Liver (tissue), 9 donors: ENCODE measurements around the gene LYRM4. TPM values are rescaled to one million over a fixed set of nuclear protein-coding genes. Genes with fewer than 3 reads are reported as not detected.

ENCODE experiments used
- DNase-seq: peaks from one replicate; pipeline ENCODE4 v3.0.0-alpha.2; 2017; ENCODE audit warnings: low spot score
- H3K27ac ChIP-seq, 2 donors: one replicate each; pipeline ENCODE4 v1.7.0; 2013; ENCODE audit warnings: inconsistent platforms in 2 of 2, low read length in 2 of 2, control low read depth in 1 of 2, low read depth in 1 of 2, mild to moderate bottlenecking in 1 of 2
- H3K27me3 ChIP-seq, 4 donors: one replicate each; pipeline versions ENCODE4 v1.6.1 to v1.7.0; 2013; ENCODE audit warnings: low read length in 3 of 4, inconsistent platforms in 1 of 4, mild to moderate bottlenecking in 1 of 4, moderate library complexity in 1 of 4; ENCODE audit not compliant: control insufficient read depth in 4 of 4, insufficient read depth in 4 of 4
- H3K36me3 ChIP-seq, 4 donors: one replicate each; pipeline versions ENCODE4 v1.6.1 to v1.7.0; 2013; ENCODE audit warnings: low read length in 3 of 4, mild to moderate bottlenecking in 3 of 4, low read depth in 1 of 4, moderate library complexity in 1 of 4; ENCODE audit not compliant: control insufficient read depth in 4 of 4, insufficient read depth in 3 of 4
- H3K4me1 ChIP-seq, 4 donors: one replicate each; pipeline versions ENCODE4 v1.6.1 to v1.7.0; 2013; ENCODE audit warnings: low read length in 3 of 4, mild to moderate bottlenecking in 3 of 4, moderate library complexity in 1 of 4; ENCODE audit not compliant: control insufficient read depth in 4 of 4, insufficient read depth in 4 of 4
- H3K4me3 ChIP-seq, 3 donors: one replicate each; pipeline versions ENCODE4 v1.6.1 to v1.7.0; 2013; ENCODE audit warnings: low read length in 3 of 3, control low read depth in 1 of 3, low read depth in 1 of 3, mild to moderate bottlenecking in 1 of 3
- H3K9ac ChIP-seq, 2 donors: one replicate each; pipeline ENCODE4 v1.7.0; 2013; ENCODE audit warnings: low read length in 2 of 2, mild to moderate bottlenecking in 2 of 2, moderate library complexity in 2 of 2, control low read depth in 1 of 2, low read depth in 1 of 2
- H3K9me3 ChIP-seq, 4 donors: one replicate each; pipeline versions ENCODE4 v1.6.1 to v1.7.0; 2013; ENCODE audit warnings: low read length in 3 of 4; ENCODE audit not compliant: control insufficient read depth in 4 of 4
- EGR1 ChIP-seq, 2 donors: IDR thresholded peaks; 2 replicates each; pipeline ENCODE4 v1.6.1; 2016 to 2018; ENCODE audit warnings: antibody characterized with exemption in 2 of 2, low read depth in 2 of 2
- FOXA2 ChIP-seq: IDR thresholded peaks from 2 replicates; pipeline ENCODE4 v1.6.1; 2016; ENCODE audit warnings: antibody characterized with exemption
- GABPA ChIP-seq, 2 donors: IDR thresholded peaks in 1 of 2; conservative IDR thresholded peaks in 1 of 2; 2 replicates each; pipeline ENCODE4 v1.6.1; 2016; ENCODE audit warnings: antibody characterized with exemption in 2 of 2, mild to moderate bottlenecking in 1 of 2, moderate library complexity in 1 of 2
- HNF4G ChIP-seq: IDR thresholded peaks from 2 replicates; pipeline ENCODE4 v1.6.1; 2016; ENCODE audit warnings: antibody characterized with exemption
- JUND ChIP-seq, 2 donors: IDR thresholded peaks; 2 replicates each; pipeline ENCODE4 v1.6.1; 2016; ENCODE audit warnings: antibody characterized with exemption in 2 of 2
- NR2F2 ChIP-seq: IDR thresholded peaks from 2 replicates; pipeline ENCODE4 v1.6.1; 2016; ENCODE audit warnings: antibody characterized with exemption
- RAD21 ChIP-seq, 2 donors: IDR thresholded peaks; 2 replicates each; pipeline ENCODE4 v1.6.1; 2016; ENCODE audit warnings: antibody characterized with exemption in 2 of 2, mild to moderate bottlenecking in 2 of 2
- RXRA ChIP-seq, 2 donors: IDR thresholded peaks; 2 replicates each; pipeline ENCODE4 v1.6.1; 2017 to 2018; ENCODE audit warnings: antibody characterized with exemption in 2 of 2, mild to moderate bottlenecking in 1 of 2
- SP1 ChIP-seq: IDR thresholded peaks from 2 replicates; pipeline ENCODE4 v1.6.1; 2018; ENCODE audit warnings: antibody characterized with exemption, mild to moderate bottlenecking
- TAF1 ChIP-seq: conservative IDR thresholded peaks from 2 replicates; pipeline ENCODE4 v1.6.1; 2016; ENCODE audit warnings: antibody characterized with exemption, mild to moderate bottlenecking
- ZBTB33 ChIP-seq: IDR thresholded peaks from 2 replicates; pipeline ENCODE4 v1.6.1; 2016; ENCODE audit warnings: antibody characterized with exemption
- WGBS: extraction: QIAGEN DNeasy Blood & Tissue Kit; methylation state at CpG from one replicate; pipeline ENCODE4 v1.1.7; 2013; 5-methylcytosine and 5-hydroxymethylcytosine counted together
- polyA plus RNA-seq, 2 donors: library from polyadenylated mRNA; stranded (reverse) in 1 of 2; unstranded in 1 of 2; fragments of 200-250 nt in 1 of 2; fragments of >200 nt in 1 of 2; fragmentation: Nextera tagmentation in 1 of 2; extraction: Ambion mirVana in 1 of 2; gene quantifications; one replicate each; pipeline versions ENCODE4 v1.2.1 to v1.2.3, GENCODE V29; 2013 to 2015
- total RNA-seq, 2 donors: library from RNA; depleted of rRNA; stranded (reverse); fragments of >200 nt; gene quantifications; one replicate each; pipeline ENCODE4 v1.2.3, GENCODE V29; 2014
- TF ChIP-seq, protein P1 (sequence below): IDR thresholded peaks from 2 replicates; pipeline ENCODE4 v1.6.1; 2016; ENCODE audit warnings: antibody characterized with exemption
- TF ChIP-seq, protein P2 (sequence below): IDR thresholded peaks from 2 replicates; pipeline ENCODE4 v1.6.1; 2016; ENCODE audit warnings: antibody characterized with exemption, mild to moderate bottlenecking
- TF ChIP-seq, protein P3 (sequence below): fragments of 150-350 bp; IDR thresholded peaks from 2 replicates; pipeline ENCODE4 v1.5.1; 2017; ENCODE audit warnings: improper control_type of control experiment, low read depth, low read length; ENCODE audit not compliant: missing input control
- donor health status: healthy.
- donor health status: healthy.
- donor health status: healthy.
- donor health status: healthy.
- donor health status: healthy.

The LYRM4 gene
- total and polyA plus RNA-seq, 4 donors, result 4.4 to 13.1 (median 6.5) TPM

DNA sequence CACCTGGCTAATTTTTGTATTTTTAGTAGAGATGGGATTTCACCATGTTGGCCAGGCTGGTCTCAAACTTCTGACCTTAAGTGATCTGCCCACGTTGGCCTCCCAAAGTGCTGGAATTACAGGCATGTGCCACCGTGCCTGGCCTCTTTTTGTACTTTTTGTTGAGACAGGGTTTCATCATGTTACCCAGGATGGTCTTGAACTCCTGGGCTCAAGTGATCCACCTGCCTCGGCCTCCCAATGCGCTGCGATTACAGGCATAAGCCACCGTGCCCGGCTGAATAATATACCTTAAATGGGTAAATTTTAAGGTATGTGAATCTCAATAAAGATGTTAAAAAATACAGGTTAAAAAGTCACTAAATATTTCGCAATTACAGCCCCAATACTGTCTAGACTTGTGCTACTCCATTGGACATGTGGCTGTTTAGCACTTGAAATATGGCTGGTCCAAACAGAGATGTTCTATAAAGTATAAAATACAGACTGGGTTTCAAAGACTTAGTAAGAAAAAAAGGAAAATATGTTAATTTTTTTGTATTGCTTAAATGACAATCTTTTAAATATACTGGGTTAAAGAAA is 133.6 kb downstream of the LYRM4 start:
- no peak overlapping the region for H3K27ac ChIP-seq
- no peaks in the 10 kb centered on the region for H3K27me3 ChIP-seq
- TF ChIP-seq FOXA2, result no peak
- H3K9ac ChIP-seq, result no peak overlapping the region
- WGBS, result 84% methylated on average over 8 of the region's 8 CpGs
- DNase-seq, result no peak
- no peaks in the 10 kb centered on the region for H3K36me3 ChIP-seq
- H3K4me3 ChIP-seq, result no peak overlapping the region
- peaks cover 4 to 8% (median 6%) of the 10 kb centered on the region in 4 donors for H3K4me1 ChIP-seq
- no peaks in the 10 kb centered on the region for H3K9me3 ChIP-seq

DNA sequence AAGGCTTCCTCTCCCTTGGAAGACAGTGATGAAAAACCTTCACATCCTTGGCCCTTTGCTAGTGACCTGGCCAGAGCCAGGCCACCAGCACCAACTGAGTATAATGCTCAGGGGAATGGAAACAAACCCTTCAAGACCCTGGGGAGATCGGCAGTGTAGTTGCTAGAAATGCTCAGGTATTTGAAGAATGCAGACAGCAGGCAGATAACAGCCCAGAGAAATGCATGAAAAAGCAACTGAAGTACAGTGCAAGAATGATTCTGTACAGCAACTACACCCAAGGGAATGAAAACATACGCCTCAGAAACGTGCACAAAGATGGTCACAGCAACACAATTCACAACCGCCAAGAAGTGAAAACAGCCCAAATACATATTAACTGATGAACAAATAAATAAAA is 134.5 kb downstream of the LYRM4 start:
- DNase-seq, result no peak
- Histone ChIP-seq H3K9me3 (no peaks in the 10 kb centered on the region), H3K36me3 (no peaks in the 10 kb centered on the region), H3K4me1 (peaks cover 7 to 16% (median 12%) of the 10 kb centered on the region in 4 donors), H3K27ac (no peak overlapping the region), H3K4me3 (no peak overlapping the region), H3K9ac (no peak overlapping the region), H3K27me3 (no peaks in the 10 kb centered on the region)
- no peak for TF ChIP-seq NR2F2
- TF ChIP-seq, protein P1, sequence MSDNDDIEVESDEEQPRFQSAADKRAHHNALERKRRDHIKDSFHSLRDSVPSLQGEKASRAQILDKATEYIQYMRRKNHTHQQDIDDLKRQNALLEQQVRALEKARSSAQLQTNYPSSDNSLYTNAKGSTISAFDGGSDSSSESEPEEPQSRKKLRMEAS, result no peak
- WGBS, result 65% methylated on average over 4 of the region's 4 CpGs

GRCh38 chr6:5125152-5126006 is 135.4 kb downstream of the LYRM4 start:
- 79% methylated on average over 11 of the region's 11 CpGs for WGBS
- peak in 1 of 2 donors; percentile 20 for TF ChIP-seq RXRA (IDR thresholded peaks at IDR 0.05)
- TF ChIP-seq JUND (IDR thresholded peaks at IDR 0.05), result no peak
- no peak for TF ChIP-seq FOXA2

GRCh38 chr6:5124526-5124925 is 136.2 kb downstream of the LYRM4 start:
- Histone ChIP-seq H3K27me3 (no peaks in the 10 kb centered on the region), H3K4me1 (peaks cover 7 to 23% (median 17%) of the 10 kb centered on the region in 4 donors), H3K9ac (no peak overlapping the region), H3K36me3 (no peaks in the 10 kb centered on the region), H3K27ac (no peak overlapping the region), H3K4me3 (no peak overlapping the region), H3K9me3 (no peaks in the 10 kb centered on the region)
- 98% methylated on average over 8 of the region's 8 CpGs for WGBS
- DNase-seq, result no peak
- TF ChIP-seq, protein P1, result no peak
- TF ChIP-seq FOXA2 (no peak), EGR1 (IDR thresholded peaks at IDR 0.05; ENCODE audit: low read depth in 2 of 2) (no peak), RAD21 (IDR thresholded peaks at IDR 0.05) (no peak), GABPA (IDR thresholded peaks at IDR 0.05 in 1 of 2, conservative IDR thresholded peaks at IDR 0.05 in 1 of 2) (no peak), SP1 (no peak), HNF4G (no peak), TAF1 (no peak), ZBTB33 (no peak)
- TF ChIP-seq, protein P2, sequence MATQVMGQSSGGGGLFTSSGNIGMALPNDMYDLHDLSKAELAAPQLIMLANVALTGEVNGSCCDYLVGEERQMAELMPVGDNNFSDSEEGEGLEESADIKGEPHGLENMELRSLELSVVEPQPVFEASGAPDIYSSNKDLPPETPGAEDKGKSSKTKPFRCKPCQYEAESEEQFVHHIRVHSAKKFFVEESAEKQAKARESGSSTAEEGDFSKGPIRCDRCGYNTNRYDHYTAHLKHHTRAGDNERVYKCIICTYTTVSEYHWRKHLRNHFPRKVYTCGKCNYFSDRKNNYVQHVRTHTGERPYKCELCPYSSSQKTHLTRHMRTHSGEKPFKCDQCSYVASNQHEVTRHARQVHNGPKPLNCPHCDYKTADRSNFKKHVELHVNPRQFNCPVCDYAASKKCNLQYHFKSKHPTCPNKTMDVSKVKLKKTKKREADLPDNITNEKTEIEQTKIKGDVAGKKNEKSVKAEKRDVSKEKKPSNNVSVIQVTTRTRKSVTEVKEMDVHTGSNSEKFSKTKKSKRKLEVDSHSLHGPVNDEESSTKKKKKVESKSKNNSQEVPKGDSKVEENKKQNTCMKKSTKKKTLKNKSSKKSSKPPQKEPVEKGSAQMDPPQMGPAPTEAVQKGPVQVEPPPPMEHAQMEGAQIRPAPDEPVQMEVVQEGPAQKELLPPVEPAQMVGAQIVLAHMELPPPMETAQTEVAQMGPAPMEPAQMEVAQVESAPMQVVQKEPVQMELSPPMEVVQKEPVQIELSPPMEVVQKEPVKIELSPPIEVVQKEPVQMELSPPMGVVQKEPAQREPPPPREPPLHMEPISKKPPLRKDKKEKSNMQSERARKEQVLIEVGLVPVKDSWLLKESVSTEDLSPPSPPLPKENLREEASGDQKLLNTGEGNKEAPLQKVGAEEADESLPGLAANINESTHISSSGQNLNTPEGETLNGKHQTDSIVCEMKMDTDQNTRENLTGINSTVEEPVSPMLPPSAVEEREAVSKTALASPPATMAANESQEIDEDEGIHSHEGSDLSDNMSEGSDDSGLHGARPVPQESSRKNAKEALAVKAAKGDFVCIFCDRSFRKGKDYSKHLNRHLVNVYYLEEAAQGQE, result no peak
- TF ChIP-seq, protein P3, sequence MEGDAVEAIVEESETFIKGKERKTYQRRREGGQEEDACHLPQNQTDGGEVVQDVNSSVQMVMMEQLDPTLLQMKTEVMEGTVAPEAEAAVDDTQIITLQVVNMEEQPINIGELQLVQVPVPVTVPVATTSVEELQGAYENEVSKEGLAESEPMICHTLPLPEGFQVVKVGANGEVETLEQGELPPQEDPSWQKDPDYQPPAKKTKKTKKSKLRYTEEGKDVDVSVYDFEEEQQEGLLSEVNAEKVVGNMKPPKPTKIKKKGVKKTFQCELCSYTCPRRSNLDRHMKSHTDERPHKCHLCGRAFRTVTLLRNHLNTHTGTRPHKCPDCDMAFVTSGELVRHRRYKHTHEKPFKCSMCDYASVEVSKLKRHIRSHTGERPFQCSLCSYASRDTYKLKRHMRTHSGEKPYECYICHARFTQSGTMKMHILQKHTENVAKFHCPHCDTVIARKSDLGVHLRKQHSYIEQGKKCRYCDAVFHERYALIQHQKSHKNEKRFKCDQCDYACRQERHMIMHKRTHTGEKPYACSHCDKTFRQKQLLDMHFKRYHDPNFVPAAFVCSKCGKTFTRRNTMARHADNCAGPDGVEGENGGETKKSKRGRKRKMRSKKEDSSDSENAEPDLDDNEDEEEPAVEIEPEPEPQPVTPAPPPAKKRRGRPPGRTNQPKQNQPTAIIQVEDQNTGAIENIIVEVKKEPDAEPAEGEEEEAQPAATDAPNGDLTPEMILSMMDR, result no peak

More at GRCh38 chr6:5125152-5126006, 135.4 kb downstream of the LYRM4 start:
- Histone ChIP-seq H3K36me3 (no peaks in the 10 kb centered on the region), H3K9ac (no peak overlapping the region), H3K4me3 (no peak overlapping the region), H3K4me1 (peaks cover 7 to 21% (median 16%) of the 10 kb centered on the region in 4 donors), H3K27ac (no peak overlapping the region), H3K27me3 (no peaks in the 10 kb centered on the region), H3K9me3 (no peaks in the 10 kb centered on the region)
- DNase-seq, result no peak
